Lung (tissue), 12 donors: ENCODE results near the gene PPP2R5C. TPM values are rescaled to one million over a fixed set of nuclear protein-coding genes. Genes with fewer than 3 reads are reported as not detected.

Experiments used
- ATAC-seq: fragments of 200-7000 bp; cut with Tn5 transposase; one replicate; pipeline ENCODE4 v1.9.1; 2020; ENCODE audit warnings: moderate number of reproducible peaks; ENCODE audit not compliant: insufficient read depth, low FRiP score
- DNase-seq, 3 donors: peaks; one replicate each; pipeline ENCODE4 v3.0.0-alpha.2; 2013 to 2017
- H3K27ac ChIP-seq, 2 donors: one replicate each; pipeline ENCODE4 v1.5.1; 2013; ENCODE audit warnings: mild to moderate bottlenecking in 2 of 2, moderate library complexity in 2 of 2, control low read depth in 1 of 2, inconsistent platforms in 1 of 2, low read depth in 1 of 2, low read length in 1 of 2
- H3K27me3 ChIP-seq, 3 donors: one replicate each; pipeline ENCODE4 v1.5.1; 2013; ENCODE audit warnings: low read length in 2 of 3; ENCODE audit not compliant: control insufficient read depth in 3 of 3, insufficient read depth in 3 of 3
- H3K36me3 ChIP-seq, 4 donors: one replicate each; pipeline ENCODE4 v1.5.1; 2013; ENCODE audit warnings: low read length in 4 of 4, mild to moderate bottlenecking in 1 of 4, moderate library complexity in 1 of 4; ENCODE audit not compliant: control insufficient read depth in 4 of 4, insufficient read depth in 4 of 4
- H3K4me1 ChIP-seq, 5 donors: one replicate each; pipeline ENCODE4 v1.5.1; 2013; ENCODE audit warnings: low read length in 5 of 5, mild to moderate bottlenecking in 2 of 5, moderate library complexity in 1 of 5; ENCODE audit not compliant: control insufficient read depth in 5 of 5, insufficient read depth in 5 of 5
- H3K4me3 ChIP-seq: one replicate; pipeline ENCODE4 v1.5.1; 2013; ENCODE audit warnings: mild to moderate bottlenecking, control low read depth, moderate library complexity
- H3K9ac ChIP-seq, 2 donors: one replicate each; pipeline ENCODE4 v1.5.1; 2013; ENCODE audit warnings: low read length in 2 of 2, control low read depth in 1 of 2; ENCODE audit not compliant: insufficient read depth in 1 of 2
- H3K9me3 ChIP-seq, 4 donors: one replicate each; pipeline ENCODE4 v1.5.1; 2013; ENCODE audit warnings: low read length in 3 of 4, mild to moderate bottlenecking in 1 of 4, moderate library complexity in 1 of 4; ENCODE audit not compliant: control insufficient read depth in 4 of 4, insufficient read depth in 3 of 4
- CTCF ChIP-seq: IDR thresholded peaks from 2 replicates; pipeline ENCODE4 v1.5.1; 2012; ENCODE audit warnings: mild to moderate bottlenecking; ENCODE audit errors: control extremely low read depth, extremely low read depth
- WGBS, 2 donors: extraction: QIAGEN DNeasy Blood & Tissue Kit; methylation state at CpG; one replicate each; pipeline ENCODE4 v1.1.7; 2013; 5-methylcytosine and 5-hydroxymethylcytosine counted together
- polyA plus RNA-seq, 2 donors: library from polyadenylated mRNA; stranded (reverse); fragments of 200-250 nt; gene quantifications; one replicate each; pipeline ENCODE4 v1.2.1, GENCODE V29; 2013
- total RNA-seq, 2 donors: library from RNA; depleted of rRNA in 1 of 2; stranded (reverse); fragments of >200 nt in 1 of 2; gene quantifications; one replicate each; pipeline ENCODE4 v1.2.1, GENCODE V29; 2014 to 2021
- donor health status: control.
- donor health status: control.
- donor health status: Bipolar disorder and iron deficiency.
- donor health status: healthy.
- donor health status: DM: yes; HTN: yes; CAD: no.

The PPP2R5C gene
- total and polyA plus RNA-seq, 4 donors = 66.6 to 180 (median 126) TPM

GRCh38 chr14:101937926-101938767 lies 176.6 kb downstream of the PPP2R5C start:
- Histone ChIP-seq H3K36me3 (no peaks in the 10 kb centered on the region), H3K9ac (no peak overlapping the region), H3K9me3 (peaks cover 0 to 5% (median 0%) of the 10 kb centered on the region in 4 donors), H3K4me3 (no peak overlapping the region), H3K27ac (no peak overlapping the region), H3K27me3 (no peaks in the 10 kb centered on the region), H3K4me1 (no peaks in the 10 kb centered on the region)
- WGBS, 2 donors = 57 to 64% methylated on average over 13 of the region's 13 CpGs
- ATAC-seq = no peak
- DNase-seq = no peak
- TF ChIP-seq CTCF = no peak

- H3K27ac ChIP-seq = no peak overlapping the region
- 77 to 87% methylated on average over 5 of the region's 5 CpGs for WGBS, 2 donors
- H3K27me3 ChIP-seq = no peaks in the 10 kb centered on the region
- DNase-seq (no peak), ATAC-seq (no peak)
- H3K9me3 ChIP-seq = peaks cover 0 to 5% (median 0%) of the 10 kb centered on the region in 4 donors
- no peak for TF ChIP-seq CTCF
- H3K4me3 ChIP-seq = no peak overlapping the region
- H3K36me3 ChIP-seq = no peaks in the 10 kb centered on the region
- H3K9ac ChIP-seq = no peak overlapping the region
- H3K4me1 ChIP-seq = no peaks in the 10 kb centered on the region
These were observed 178.2 kb downstream of the PPP2R5C start for GRCh38 chr14:101939646-101940170.

- Histone ChIP-seq H3K4me3 (no peak overlapping the region), H3K9me3 (no peaks in the 10 kb centered on the region), H3K27me3 (peaks cover 0 to 8% (median 0%) of the 10 kb centered on the region in 3 donors), H3K9ac (no peak overlapping the region), H3K4me1 (peaks cover 0 to 14% (median 1%) of the 10 kb centered on the region in 5 donors), H3K36me3 (peaks cover 0 to 2% (median 0%) of the 10 kb centered on the region in 4 donors), H3K27ac (no peak overlapping the region)
- ATAC-seq (no peak), DNase-seq (no peak)
- 70 to 74% methylated on average over 5 of the region's 5 CpGs for WGBS, 2 donors
- TF ChIP-seq CTCF = no peak
These were observed 182.9 kb downstream of the PPP2R5C start for GRCh38 chr14:101944451-101944850.
